ENCODE data around the gene COL16A1.

GRCh38 chr1:31702836-31703404 is 897 bp downstream of the COL16A1 start:
- TF ChIP-seq EZH2phosphoT487 (IDR thresholded peaks at IDR 0.05; ENCODE audit: low read length) (no peak), EZH2 (optimal IDR thresholded peaks at IDR 0.05; ENCODE audit: low read depth, low read length) (no peak)

Data from MM.1S (cell line).